HG03025 (cell line): Measurements from ENCODE around the gene DYNC2LI1.

Source experiments
- ATAC-seq: cut with Tn5 transposase; IDR thresholded peaks from one replicate; pipeline ENCODE4 v1.9.1; 2021; ENCODE audit warnings: mild to moderate bottlenecking, moderate library complexity; ENCODE audit not compliant: unreplicated experiment, low FRiP score

Gene DYNC2LI1

GRCh38 chr2:43762286-43762685 lies 11.6 kb upstream of the DYNC2LI1 start:
- no peak for ATAC-seq

- no peak for ATAC-seq
Observed at GRCh38 chr2:43763091-43763490, 10.7 kb upstream of the DYNC2LI1 start.

- no peak for ATAC-seq
Observed at GRCh38 chr2:43764086-43764705, 9.6 kb upstream of the DYNC2LI1 start.

GRCh38 chr2:43766006-43766405 lies 7.8 kb upstream of the DYNC2LI1 start:
- no peak for ATAC-seq

- ATAC-seq = no peak
Observed at GRCh38 chr2:43774617-43775016, 778 bp downstream of the DYNC2LI1 start.

- ATAC-seq = no peak
Observed at GRCh38 chr2:43776324-43776723, 2.5 kb downstream of the DYNC2LI1 start.

- no peak for ATAC-seq
Observed at GRCh38 chr2:43777306-43777926, 3.6 kb downstream of the DYNC2LI1 start.

GRCh38 chr2:43778233-43778632 lies 4.4 kb downstream of the DYNC2LI1 start:
- no peak for ATAC-seq

GRCh38 chr2:43787895-43788294 lies 14.1 kb downstream of the DYNC2LI1 start:
- no peak for ATAC-seq

- no peak for ATAC-seq
Observed at GRCh38 chr2:43788646-43789045, 14.8 kb downstream of the DYNC2LI1 start.

- no peak for ATAC-seq
Observed at GRCh38 chr2:43790147-43790546, 16.3 kb downstream of the DYNC2LI1 start.

GRCh38 chr2:43791035-43791765 lies 17.4 kb downstream of the DYNC2LI1 start:
- ATAC-seq = no peak

GRCh38 chr2:43792653-43793052 lies 18.8 kb downstream of the DYNC2LI1 start:
- ATAC-seq = no peak

GRCh38 chr2:43794956-43795355 lies 21.1 kb downstream of the DYNC2LI1 start:
- no peak for ATAC-seq

GRCh38 chr2:43796206-43796605 lies 22.4 kb downstream of the DYNC2LI1 start:
- no peak for ATAC-seq

GRCh38 chr2:43798300-43798699 lies 24.5 kb downstream of the DYNC2LI1 start:
- no peak for ATAC-seq

GRCh38 chr2:43800894-43801293 lies 27.1 kb downstream of the DYNC2LI1 start:
- no peak for ATAC-seq

- ATAC-seq = no peak
Observed at GRCh38 chr2:43802135-43802534, 28.3 kb downstream of the DYNC2LI1 start.

GRCh38 chr2:43803113-43803512 lies 29.3 kb downstream of the DYNC2LI1 start:
- ATAC-seq = no peak

GRCh38 chr2:43806719-43807031 lies 32.8 kb downstream of the DYNC2LI1 start:
- no peak for ATAC-seq

- ATAC-seq = no peak
Observed at GRCh38 chr2:43810452-43810851, 36.6 kb downstream of the DYNC2LI1 start.

GRCh38 chr2:43810888-43811287 lies 37.0 kb downstream of the DYNC2LI1 start:
- no peak for ATAC-seq
